GM21515 (cell line): ENCODE data around the gene KCNH8.

Experiments used
- ATAC-seq: cut with Tn5 transposase; IDR thresholded peaks from one replicate; pipeline ENCODE4 v1.9.1; 2021; ENCODE audit not compliant: unreplicated experiment

Gene KCNH8

GRCh38 chr3:19248767-19249166, 100.5 kb downstream of the KCNH8 start:
- ATAC-seq = no peak

DNA sequence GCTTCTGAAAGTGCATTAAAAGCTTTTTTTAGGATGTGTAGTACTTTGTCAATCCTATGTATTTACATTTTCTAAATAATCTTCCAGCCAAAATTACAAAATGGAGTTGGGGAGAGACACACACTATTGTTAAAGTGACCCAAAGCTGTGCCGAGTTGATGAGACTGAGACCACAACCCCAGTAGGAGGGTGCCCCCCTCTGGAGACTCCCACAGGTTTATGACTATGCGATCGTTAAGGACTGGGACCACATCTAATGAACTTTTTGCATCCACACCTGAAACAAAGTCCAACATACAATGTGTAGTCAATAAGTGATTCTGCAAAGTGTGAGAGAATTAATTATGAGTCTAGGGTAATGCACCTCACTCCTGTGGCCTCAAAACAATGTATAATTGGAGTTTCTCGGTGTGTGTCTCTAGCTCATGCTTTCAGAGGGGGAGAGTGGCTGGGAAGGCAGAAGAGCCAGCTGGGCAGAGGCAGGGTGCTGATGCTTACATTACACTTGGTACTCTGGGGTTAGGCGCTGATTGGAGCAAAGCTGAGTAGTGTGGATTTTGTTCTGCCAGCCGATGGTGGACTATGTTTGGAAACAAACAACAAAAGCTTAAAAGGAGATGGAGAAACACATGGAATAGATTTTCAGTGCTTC, 102.8 kb downstream of the KCNH8 start:
- no peak for ATAC-seq

DNA sequence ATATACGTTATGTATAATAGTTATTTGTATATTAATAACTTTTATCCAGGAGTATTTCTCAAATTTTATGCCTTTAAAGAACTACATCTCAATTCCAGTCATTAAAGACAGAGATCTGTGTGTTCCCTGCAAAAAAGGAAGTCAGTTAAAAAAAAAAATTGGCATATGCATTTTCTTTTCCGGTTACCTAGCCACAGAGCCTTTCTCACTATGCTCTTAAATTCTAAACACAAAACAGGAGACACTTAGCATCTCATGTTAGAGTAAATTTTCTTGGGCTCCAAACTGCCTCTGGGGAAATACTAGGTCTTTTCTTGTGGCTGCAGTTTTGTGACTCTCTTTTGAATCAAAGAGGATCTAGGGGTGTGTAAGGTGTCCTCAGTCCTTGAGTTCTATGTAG, 105.9 kb downstream of the KCNH8 start:
- no peak for ATAC-seq

GRCh38 chr3:19254784-19255338, 106.6 kb downstream of the KCNH8 start:
- ATAC-seq = no peak

DNA sequence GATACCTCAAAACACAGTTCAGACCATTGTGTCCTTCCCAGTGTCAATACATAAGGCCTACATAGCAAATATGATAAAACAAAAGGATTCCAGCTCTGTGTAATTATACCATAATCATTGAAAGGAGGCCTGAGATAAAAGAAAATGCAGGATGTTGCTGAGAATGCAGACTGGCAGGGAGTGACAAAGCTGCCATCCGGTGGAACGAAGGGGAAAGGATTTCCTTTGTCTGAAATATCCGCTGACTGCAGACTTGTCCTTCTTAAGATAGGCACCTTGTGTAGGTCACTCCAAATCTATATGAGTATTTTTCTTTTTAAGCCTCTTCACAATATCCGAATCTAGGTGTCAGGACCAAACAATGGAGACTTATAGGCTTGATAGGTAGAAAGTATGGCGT, 108.0 kb downstream of the KCNH8 start:
- ATAC-seq = no peak

- ATAC-seq = no peak
These were observed 115.3 kb downstream of the KCNH8 start for GRCh38 chr3:19263606-19264005.

DNA sequence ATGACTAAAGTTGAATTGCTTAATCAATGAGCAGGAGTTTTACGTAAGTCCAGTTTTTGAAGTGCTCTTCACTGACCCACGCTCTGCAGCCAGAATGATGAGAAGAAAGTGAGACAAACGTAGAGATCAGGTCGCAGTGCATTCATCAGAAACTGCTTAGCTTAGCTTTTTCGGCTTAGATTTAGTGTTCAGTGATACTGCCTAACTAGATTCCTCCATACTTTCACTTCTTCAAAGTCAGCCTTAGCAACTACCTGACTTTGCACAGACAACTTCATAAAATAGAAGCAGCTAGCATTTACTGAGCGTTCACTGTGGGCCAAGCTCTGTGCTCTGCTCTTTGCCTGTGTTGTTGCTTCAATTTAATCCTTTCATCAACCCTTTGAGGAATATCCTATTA, 116.1 kb downstream of the KCNH8 start:
- ATAC-seq = no peak

DNA sequence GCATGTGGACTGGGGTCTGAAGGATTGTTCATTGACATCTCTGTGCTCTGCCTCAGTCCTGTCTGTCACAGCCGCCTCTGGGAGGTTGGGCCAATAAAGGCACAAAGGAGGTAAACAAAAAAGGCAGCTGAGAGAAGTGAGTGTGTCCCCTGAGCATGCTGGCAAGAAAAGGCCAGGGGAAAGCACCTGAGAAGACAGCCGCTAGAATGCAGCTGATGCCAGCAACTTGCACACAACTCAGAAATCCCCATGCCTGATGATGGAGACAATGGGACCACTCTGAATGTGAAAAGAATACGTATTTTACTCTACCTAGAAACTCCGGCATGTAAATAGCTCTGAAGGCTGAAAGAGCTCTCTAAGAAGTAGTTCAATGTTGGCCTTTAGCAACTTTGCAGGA, 118.7 kb downstream of the KCNH8 start:
- no peak for ATAC-seq

- ATAC-seq = no peak
These were observed 122.2 kb downstream of the KCNH8 start for GRCh38 chr3:19270481-19270880.

- ATAC-seq = no peak
These were observed 124.0 kb downstream of the KCNH8 start for GRCh38 chr3:19272296-19272695.

GRCh38 chr3:19273091-19273490, 124.8 kb downstream of the KCNH8 start:
- ATAC-seq = no peak

DNA sequence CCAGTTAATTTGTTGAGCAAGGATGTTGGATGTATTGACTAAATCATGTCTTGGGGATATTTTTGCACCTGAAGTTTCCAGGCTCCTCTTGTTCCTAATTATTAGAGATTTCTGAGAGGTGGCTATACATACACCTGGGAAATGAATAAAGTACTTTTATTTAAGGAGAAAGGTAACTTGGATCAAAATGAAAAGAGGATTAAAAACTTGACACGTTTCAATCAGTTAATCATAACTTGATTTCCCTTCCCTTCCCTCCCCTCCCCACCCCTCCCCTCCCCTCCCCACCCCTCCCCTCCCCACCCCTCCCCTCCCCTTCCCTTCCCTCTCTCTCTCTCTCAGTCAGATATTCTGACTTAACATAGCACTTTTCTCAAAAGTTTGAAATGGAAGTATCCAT, 126.3 kb downstream of the KCNH8 start:
- ATAC-seq = no peak

DNA sequence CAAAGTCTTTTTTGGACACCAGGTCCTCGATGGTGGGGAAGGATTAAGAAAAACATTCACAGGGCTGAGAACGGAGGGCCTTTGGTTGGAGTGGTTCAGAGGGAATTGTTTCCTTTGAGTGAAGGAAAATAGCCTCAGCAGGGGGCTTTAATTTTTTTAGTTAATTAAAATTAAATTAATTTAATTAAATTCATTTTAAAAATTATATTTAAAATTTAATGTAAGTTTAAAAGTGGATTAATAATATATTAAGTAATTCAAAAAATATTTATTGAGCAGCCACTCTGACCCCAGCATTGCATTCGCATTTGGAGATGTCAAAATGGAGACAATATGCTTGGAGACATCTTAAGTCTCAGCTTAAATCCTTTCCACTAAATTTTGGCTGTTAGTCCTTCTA, 136.7 kb downstream of the KCNH8 start:
- no peak for ATAC-seq

GRCh38 chr3:19293295-19293694, 145.0 kb downstream of the KCNH8 start:
- no peak for ATAC-seq

DNA sequence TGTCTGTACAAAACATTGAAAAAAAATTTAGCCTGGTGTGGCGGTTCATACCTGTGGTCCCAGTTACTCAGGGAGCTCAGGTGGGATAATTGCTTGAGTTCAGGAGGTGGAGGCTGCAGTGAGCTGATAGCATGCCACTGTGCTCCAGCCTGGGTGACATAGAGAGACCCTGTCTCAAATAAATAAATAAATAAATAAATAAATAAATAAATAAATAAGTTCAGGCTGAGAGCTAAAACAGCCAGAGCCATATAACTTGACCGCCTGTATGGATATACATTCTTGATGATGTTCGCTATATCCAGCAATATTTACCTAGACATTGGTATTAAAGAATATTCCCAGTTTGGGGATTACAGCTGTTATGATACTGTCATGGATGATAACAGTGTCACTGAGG, 146.9 kb downstream of the KCNH8 start:
- ATAC-seq = no peak

GRCh38 chr3:19331931-19332330, 183.6 kb downstream of the KCNH8 start:
- no peak for ATAC-seq

DNA sequence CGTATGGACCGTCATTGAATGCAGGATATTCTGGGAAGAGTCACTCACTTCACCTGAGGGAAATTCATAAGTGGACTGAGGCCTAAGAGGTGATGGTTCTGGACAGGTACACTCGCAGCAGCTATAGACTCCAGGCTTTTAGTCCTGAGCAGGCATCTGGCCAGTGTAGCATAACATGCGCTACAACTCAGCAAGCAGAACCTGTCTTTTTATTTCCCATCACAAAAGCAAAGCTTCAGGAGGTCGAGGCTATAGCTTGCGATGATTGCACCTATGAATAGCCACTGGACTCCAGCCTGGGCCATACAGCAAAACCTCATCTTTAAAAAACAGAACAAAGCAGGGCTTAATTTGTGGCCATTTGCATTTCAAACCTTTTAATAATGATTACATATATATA, 185.8 kb downstream of the KCNH8 start:
- no peak for ATAC-seq

DNA sequence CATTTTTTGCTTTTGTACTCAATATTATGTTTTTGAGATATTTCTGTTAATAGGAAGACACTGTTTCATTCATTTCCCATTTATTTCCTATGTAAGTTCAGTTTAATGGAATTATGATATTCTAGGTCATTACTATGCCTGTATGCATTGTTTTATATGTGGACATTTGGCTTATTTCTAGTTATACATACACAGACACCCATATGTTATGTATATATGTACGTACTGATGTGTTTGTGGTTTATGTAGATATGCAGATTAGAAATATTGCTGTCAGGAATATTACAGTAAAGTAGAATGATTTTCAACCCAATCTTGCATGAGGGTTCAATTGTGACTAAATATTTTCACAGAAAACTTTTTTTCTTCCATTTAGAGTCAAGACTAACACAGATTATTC, 190.5 kb downstream of the KCNH8 start:
- ATAC-seq = no peak

GRCh38 chr3:19342389-19342788, 194.1 kb downstream of the KCNH8 start:
- no peak for ATAC-seq

GRCh38 chr3:19346759-19347158, 198.4 kb downstream of the KCNH8 start:
- ATAC-seq = no peak

- no peak for ATAC-seq
These were observed 199.4 kb downstream of the KCNH8 start for GRCh38 chr3:19347671-19348070.

- no peak for ATAC-seq
These were observed 200.2 kb downstream of the KCNH8 start for GRCh38 chr3:19348500-19348899.

DNA sequence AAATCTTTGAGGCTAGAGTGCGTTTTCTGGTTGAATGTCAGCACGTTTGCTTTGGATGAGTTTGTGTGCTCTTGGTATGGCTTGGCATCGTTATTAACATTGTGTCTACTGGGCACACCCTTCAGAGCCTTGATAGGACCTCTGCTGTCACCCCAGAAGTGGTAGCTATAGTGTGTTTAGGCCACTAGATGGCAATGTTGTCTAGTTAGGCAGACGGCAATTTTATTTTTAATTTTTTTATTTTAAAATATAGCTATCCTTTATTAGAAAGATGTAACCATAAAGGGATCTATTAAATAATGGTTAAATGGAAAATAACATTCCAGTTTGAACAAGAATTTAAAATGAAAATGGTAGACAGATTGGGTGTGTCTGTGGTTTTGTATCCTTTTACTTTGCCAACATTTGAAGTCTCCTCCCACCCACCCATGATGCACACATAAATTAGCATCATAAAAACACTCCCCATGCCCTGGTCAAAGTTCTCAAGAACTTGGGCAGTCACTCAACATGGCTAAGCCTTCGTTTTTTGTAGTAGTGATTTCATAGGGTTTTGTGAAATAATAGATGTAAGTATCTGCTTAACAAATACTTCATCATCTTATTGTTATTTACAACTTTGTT, 200.7 kb downstream of the KCNH8 start:
- peak; percentile 77 for ATAC-seq
